GM18502 (cell line): ENCODE data around the gene ACBD7.

Source experiments
- ATAC-seq: cut with Tn5 transposase; IDR thresholded peaks from one replicate; pipeline ENCODE4 v1.9.1; 2021; ENCODE audit warnings: mild to moderate bottlenecking; ENCODE audit not compliant: unreplicated experiment, poor library complexity

Gene ACBD7

DNA sequence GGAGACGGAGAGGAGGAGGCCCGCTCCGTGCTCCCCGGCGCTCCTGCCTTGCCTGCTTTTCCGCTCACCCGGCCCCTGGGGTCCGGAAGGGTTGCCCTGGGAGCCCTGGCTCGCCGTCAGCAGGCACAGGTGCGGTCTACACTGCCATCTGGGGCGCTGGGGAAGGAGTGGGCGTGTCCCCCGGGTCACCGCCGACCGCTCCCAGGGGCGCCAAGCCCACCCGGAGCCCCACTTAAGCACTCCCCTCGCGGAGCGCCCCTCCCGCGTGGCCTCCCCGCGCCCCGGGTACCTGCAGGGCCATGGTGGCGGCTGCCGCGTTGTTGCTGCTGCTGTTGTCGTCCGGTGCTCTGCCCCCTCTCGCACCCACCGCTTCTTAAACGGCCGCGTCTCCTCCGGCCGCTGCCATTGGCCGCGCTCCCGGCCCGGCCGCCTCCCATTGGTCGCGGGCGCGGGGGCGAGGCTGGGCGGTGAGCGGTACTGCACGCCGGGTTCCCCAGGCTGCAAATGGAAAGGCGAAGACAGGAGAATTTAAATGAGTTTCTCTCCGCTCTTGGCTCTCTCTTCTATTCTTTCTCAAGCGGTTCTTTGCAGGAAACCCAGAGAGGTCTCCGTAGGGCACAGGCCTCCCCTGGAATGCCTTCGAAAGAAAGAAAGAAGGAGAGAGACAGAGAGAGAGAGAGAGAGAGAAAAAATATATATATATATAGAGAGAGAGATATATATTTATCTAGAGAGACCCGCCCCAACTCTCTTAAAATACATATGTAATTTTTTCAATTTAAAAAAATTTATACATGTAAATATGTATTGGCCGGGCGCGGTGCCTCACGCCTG lies at the start of gene ACBD7:
Gene ACBD7 (minus strand): TSS at position 349 of the 834 bp plus-strand sequence. CDS start 48 bp downstream, at position 301.
- ATAC-seq, result peak; percentile 100

DNA sequence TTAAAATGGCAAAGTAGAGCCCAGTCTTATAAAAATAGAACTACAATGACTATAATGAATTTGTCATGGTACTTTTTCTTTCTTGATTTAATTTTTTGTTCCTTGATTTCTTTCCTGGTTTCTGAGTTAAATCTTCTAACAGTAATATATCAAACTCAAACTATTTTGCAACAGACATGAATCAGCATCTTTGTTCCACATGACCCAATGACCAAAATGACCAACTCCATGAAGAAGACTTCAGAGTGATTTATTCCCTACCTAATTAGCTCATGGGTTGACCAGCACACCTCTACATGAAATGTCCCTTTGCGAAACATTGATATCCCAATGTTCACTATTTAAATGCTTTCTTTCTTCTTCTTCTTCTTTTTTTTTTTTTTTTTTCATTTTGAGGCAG lies 49.1 kb upstream of the ACBD7 start:
- ATAC-seq, result no peak

DNA sequence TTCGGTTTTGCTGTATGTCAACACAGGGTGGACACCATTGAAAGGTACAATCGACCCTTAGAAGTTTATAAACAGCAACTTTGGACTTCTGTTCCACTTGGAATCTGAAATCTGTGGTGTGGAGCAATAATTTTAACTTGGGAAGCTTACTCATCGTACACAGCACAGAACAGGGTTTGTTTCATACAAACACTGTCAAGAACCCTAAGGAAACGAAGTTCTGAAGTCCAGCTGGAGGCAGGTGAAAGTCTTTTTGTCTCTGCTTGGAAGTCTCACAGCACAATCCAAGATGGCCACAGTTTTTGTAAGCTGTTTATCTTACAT lies 48.4 kb upstream of the ACBD7 start:
- ATAC-seq, result no peak

DNA sequence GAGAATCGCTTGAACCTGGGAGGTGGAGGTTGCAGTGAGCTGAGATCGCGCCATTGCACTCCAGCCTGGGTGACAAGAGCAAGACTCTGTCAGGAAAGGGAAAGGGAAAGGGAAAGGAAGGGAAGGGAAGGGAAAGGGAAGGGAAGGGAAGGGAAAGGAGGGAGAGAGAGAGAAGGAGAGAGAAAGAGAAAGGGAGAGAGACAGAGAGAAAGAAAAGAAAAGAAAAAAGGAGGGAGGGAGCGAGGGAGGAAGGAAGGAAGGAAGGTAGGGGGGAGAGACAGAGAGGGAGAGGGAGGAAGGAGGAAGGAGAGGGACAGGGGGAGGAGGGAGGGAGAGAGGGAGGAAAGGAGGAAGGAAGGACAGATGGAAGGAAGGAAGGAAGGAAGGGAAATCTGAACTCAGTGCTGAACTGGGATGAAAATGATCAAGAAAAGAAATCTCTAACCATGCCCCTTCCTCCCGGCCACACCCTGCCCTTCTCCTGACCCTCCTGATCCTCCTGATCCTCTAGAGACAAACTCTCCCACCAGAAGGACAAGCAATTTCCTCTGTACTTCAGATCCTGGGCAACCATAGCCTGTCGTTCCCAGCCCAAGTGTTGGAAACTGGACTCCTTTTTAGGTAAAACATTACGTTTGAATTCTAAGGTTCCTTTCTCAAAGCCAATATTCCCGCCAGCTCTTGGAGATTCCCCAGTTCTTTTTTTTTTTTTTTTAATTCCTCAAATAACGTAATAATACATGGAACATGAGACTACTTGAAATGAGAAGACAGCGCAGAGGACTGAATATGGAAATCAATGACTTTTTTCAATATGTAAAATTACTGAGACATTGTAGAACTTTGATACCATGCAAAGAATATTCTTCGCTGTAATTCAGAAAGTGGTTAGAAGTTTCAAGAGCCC lies 47.8 kb upstream of the ACBD7 start:
- ATAC-seq, result no peak

DNA sequence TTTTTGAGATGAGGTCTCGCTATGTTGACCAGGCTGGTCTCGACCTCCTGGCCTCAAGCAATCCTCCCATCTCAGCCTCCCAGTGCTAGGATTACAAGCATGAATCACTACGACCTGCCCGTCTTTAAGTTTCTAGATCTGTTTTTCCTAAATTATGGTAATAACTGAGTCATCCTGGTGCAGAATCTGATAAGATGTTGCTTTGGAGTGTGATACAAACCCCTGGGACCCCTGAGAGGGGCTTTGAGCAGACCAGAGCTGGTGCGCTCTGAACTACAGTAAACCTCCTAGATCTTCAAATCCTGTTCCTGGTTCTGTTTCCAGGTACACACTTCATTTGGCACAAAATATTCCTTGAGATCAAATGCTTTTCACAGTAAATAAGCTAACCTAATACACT lies 42.8 kb upstream of the ACBD7 start:
- ATAC-seq, result no peak

DNA sequence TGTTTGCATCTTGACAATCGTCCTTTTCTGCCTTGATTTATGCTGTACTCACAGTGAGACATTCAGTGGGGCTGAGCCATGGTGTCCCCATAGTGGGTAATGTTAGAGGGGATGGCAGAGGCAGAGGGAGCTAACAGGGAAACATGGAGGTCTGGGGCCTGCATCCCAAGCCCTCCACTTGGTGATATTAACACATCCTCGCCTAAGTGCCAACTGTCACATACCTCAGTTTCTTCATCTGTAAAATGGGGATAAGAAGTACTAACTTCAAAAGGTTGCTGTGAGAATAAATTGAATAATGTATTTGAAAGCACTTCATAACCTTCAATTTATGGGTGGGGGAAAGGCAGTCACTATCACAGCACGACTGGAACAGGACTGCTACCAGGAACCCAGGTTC lies 36.3 kb upstream of the ACBD7 start:
- ATAC-seq, result no peak

DNA sequence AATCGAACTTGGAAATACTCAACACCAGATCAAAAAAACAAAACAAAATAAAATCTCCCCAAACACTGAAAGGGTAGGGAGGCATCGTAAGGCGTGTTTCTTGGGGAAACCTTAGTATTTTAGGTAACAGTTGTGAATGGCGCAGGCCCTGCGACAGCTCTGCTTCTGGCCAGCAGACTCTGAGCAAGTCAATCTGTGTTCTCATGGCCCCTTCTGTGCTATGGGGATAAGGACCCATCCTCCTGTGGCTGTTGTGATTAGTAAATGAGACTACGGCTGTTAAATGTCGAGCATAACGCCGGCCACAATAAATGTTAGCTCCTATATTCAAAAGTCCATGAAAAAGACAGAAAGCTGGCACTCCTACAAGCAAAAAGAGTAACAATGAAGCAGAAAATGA lies 35.6 kb upstream of the ACBD7 start:
- no peak for ATAC-seq

DNA sequence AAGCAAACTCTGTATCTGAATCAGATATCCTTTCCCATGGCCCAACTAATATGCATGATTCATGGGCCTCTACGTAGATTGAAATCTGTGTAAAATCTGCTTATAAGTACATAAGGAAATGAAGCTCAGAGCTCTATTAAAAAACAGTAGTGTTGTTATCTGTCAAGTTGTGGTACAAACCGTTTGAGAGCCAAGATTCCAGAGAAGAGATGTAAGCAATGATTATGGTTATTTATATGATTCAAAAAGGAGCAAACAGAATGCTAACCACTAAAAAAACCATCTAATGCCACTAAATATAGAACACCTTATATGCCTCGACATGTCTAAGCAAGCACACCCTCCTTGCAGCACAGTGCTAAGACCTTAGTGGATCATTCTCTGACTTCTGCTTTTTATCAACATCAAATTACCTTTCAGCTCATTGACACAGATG lies 35.2 kb upstream of the ACBD7 start:
- ATAC-seq, result no peak

DNA sequence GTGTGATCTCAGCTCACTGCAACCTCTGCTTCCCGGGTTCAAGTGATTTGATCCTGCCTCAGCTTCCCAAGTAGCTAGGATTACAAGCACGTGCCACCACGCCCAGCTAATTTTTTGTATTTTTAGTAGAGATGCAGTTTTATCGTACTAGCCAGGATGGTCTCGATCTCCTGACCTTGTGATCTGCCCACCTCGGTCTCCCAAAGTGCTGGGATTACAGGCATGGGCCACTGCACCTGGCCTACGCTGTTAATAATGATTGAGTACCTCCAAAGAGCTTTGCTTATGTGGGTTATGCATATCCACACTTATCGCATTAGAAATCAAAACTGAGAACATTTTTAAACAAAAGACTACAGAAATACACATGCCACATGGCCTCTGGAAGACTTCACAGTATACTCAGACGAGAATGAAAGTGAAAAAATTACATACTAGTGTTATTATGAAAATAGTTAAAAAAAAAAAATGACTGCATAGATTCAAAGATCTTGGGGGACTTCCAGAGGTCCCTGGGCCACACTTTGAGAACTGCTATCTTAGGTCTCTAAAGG lies 34.0 kb upstream of the ACBD7 start:
- peak; percentile 88 for ATAC-seq

DNA sequence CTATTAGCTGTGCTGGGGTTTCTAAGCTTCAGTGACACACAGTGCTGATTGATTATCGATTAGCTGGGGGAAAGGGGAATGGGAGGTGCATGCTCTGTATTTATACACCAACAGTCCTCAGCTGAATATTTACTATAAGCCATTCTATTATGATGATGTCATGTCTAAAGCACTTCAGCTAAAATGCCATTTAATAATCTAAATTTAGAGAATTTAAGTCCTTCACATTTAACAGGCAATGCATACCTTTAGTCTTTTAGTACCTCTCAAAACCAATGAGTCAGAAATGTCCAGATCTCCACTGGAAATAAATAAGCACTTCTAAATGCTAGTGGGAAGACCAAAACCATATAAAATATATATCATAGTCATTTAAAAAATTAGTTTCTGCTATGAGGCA lies 33.1 kb upstream of the ACBD7 start:
- ATAC-seq, result no peak

DNA sequence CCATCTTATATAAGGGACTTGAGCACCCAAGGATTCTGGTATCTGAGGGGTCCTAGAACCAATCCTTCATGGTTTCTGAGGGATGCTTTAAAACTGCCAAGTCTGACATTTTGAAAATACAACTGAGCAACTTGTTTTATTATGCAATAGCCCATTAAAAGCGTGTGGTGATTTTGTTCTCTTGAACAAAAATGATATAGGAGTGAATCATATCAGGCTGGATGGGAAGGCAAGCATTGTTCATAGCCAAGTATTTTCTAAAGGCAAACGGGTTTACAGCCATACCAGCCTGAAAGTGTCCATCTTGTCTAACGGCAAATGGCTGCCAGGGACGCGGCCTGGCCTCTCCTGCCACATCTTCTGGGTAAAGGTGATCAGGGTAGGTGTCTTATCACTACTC lies 31.9 kb upstream of the ACBD7 start:
- no peak for ATAC-seq

DNA sequence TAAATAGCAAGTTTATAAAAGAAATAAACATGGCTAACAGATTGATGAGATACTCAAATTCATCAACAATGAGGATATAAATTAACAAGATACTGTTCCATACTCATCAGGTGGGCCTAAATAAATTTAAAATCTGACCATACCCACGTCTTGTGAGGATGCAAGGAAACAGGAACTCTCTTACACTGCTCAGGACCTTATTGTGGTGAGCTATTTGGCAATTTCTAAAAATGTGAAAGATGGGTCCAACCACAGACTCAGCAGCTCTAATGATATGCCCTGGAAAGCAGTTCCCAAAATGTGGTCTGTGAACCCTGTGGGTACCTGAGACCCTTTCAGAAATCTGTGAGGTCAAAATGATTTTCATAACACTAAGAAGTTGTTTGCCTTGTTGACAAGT lies 30.0 kb upstream of the ACBD7 start:
- no peak for ATAC-seq

DNA sequence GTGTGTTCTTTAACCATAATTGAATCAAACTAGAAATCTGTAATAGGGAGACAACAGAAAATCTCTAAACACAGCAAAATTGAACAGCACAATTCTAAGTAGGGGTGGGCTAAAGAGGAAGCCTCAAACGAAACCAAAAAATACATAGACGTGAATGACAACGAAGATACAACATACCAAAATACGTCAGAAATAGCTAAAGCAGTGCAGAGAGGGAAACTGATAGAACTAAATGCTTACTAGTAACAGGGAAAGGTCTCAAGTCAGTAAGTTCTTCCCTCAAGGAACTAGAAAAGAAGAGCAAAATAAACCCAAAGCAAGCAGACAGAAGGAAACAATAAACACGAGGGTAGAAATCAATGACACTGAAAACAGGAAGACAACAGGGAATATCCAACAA lies 27.6 kb upstream of the ACBD7 start:
- ATAC-seq, result no peak

DNA sequence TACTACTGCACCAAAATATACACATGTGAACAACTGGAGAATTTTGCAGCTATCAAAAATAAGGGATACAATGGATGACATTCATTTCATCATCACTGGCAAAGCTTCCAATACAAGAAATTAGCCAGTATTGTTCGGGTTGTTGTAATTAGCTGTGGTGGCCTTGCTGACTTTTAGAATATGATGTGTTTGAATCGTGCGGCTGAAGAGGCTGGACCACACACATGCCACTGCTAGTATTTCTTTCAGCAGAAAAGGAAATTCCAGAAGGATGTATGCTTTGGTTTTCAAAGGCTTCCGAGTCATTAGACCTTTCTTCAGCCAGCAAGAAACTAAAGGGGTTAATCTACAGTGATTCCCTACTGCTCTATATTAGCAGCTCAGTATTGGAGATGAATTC lies 25.2 kb upstream of the ACBD7 start:
- no peak for ATAC-seq

DNA sequence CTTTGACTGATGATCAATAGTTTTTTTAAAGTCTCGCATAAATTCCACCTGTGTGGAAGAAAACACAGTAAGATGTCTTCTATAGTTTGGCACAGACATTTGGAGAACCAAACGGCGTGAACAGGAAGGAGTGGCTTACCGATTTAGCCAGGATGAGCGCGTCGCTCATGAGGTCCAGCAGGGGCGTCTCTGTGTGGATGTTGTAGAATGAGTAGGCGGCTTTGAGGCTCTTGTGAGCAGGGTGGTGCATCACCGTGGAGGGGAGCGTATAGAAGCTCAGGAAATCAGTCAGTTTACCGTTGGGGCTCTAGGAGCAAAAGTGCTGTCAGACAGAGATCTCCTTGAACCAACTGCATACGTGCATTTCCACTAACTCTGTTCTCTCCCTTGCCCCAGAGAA lies 24.1 kb upstream of the ACBD7 start:
- no peak for ATAC-seq

DNA sequence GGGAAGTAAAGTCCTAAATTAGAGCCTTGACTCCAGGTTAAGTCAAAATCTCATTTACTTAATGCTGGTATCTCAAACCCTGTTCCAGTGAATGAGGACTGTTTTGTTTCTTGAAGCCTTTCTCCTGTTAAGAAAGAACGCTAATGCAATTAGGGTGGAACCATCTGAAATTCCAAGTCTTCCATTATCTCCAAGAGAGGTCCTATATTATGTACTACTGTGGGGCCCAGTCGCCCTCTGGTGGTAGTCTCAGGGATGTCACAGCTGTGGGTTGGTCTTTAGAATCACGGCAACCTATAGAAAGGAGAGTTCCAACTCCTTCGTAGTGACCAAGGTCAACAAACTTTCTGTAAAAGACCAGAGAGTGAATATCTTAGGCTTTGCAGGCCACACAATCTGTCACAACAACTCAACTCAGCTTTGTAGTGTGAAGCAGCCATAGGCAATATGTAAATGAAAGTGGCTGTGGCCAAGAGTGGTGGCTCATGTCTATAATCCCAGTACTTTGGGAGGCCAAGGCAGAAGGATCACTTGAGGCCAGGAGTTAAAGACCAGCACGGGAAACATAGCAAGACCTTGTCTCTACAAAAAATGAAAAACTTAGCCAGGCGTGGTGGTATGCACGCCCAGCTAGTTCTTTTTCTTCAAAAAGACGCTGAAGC lies 17.9 kb upstream of the ACBD7 start:
- peak; percentile 75 for ATAC-seq

DNA sequence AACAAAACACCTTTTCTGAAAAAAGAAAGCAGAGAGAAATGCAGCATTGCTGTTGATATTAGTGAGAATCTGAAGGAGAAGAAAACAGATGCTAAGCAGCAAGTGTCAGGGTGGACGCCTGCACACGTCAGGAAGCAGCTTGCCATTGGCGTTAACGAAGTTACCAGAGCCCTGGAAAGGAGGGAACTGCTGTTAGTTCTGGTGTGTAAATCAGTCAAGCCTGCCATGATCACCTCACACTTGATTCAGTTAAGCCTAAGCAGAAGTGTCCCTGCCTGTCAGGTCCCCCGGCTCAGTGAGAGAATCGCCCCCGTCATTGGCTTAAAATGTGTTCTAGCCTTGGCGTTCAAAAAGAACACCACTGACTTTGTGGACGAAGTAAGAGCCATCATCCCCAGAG lies 14.9 kb upstream of the ACBD7 start:
- no peak for ATAC-seq

DNA sequence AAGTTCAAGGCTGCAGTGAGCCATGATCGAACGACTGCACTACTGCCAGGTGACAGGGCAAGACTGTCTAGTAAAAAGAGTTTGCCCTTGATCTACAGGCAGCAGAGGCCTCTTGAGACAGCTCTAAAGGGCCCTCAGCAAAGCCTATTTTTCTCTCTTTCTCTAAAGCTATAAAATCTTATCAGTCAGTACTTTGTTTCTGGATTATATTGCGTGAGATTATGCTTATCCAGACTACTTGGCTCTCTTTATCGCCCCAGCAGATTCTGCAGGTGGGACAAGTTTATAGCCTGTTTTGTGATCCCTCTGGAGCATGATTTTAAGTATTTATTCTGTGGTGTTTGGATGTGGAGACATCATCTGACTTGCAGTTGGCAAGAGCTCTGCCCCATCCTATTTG lies 11.3 kb upstream of the ACBD7 start:
- no peak for ATAC-seq

DNA sequence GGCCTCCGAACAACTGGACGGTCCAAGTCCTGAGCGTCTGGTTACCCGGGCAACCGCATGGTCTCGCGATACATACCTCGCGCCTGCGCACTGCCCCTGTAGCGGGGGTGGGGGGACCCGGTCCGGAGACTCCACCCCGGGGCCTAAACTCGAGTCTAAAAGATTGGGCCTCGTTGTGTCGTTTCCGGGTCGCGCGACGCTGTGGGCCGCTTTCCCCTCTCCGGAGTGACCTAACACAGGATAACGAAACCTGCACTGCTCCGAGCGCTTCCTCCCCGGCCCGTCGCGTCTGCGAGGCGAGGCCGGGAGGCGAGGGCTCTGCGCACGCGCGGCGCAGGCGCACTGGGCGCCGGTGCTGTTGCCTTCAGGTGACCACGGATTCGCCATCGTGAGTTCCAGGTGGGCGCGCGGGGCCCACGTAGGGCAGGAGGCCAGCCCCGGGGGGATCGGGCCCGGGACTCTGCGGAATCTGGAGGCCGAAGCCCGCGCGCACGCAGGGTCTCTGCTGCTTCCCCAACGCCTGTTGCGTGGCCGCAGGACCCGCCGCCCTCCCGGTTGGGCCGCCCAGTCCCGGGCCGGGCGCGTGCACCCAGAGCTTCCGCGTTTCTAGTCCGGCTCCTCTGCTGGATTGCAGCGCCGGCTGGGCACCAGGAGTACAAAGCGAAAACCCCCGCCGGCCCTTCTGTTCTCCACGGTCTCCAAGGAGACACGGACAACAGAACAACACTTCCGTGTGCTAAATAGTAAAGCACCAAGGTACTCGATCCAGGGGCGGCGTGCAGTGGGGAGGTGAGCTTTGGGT lies 8.6 kb upstream of the ACBD7 start, which contains the start of gene RPP38:
Gene RPP38 (plus strand): TSS at position 345 of the 802 bp plus-strand sequence. CDS start 5,960 bp downstream, outside the sequence.
- ATAC-seq, result peak; percentile 83

DNA sequence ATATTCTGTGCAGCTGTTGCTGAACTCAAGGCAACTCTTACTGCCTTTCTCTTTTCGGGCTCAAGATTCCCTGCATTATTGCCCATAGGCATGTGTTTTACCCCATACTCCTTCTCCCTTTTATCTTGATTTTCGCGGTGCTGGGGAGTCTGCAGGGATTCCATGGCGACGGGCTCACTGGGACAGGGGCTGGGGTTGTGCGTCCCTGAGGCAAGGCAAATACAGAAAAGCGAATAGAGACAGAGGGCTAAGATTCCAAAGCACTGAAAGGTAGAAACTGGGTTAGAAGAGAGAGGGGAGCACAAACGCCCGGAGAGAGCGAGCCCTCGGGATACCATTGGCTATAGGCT lies 8.1 kb upstream of the ACBD7 start:
- ATAC-seq, result peak; percentile 27
